Heart left ventricle (tissue), 16 donors: ENCODE data around the gene MTFMT. TPM values are rescaled to one million over a fixed set of nuclear protein-coding genes. Genes with fewer than 3 reads are reported as not detected.

Source experiments
- ATAC-seq, 4 donors: fragments of 200-7000 bp; cut with Tn5 transposase; one replicate each; pipeline ENCODE4 v1.9.1; 2020 to 2022; ENCODE audit warnings: moderate library complexity in 4 of 4, mild to moderate bottlenecking in 3 of 4, moderate number of reproducible peaks in 1 of 4
- DNase-seq, 5 donors: peaks; one replicate each; pipeline ENCODE4 v3.0.0-alpha.2; 2020
- H3K27ac ChIP-seq, 12 donors: fragments of 200-600 bp; sonication (generic) in 4 of 12; one replicate each; pipeline versions ENCODE4 v1.5.0 to v1.8.0; 2016 to 2022; ENCODE audit warnings: mild to moderate bottlenecking in 2 of 12
- H3K27me3 ChIP-seq, 9 donors: fragments of 200-600 bp; sonication (generic) in 2 of 9; one replicate each; pipeline versions ENCODE4 v1.5.1 to v1.8.0; 2016 to 2022; ENCODE audit warnings: mild to moderate bottlenecking in 3 of 9
- H3K36me3 ChIP-seq, 9 donors: fragments of 200-600 bp; sonication (generic) in 2 of 9; one replicate each; pipeline versions ENCODE4 v1.5.0 to v1.8.0; 2018 to 2022; ENCODE audit warnings: mild to moderate bottlenecking in 2 of 9
- H3K4me1 ChIP-seq, 12 donors: fragments of 200-600 bp; sonication (generic) in 4 of 12; one replicate each; pipeline versions ENCODE4 v1.5.0 to v1.8.0; 2016 to 2022; ENCODE audit warnings: mild to moderate bottlenecking in 3 of 12
- H3K4me3 ChIP-seq, 12 donors: fragments of 200-600 bp; sonication (generic) in 4 of 12; one replicate each; pipeline versions ENCODE4 v1.5.0 to v1.8.0; 2017 to 2022; ENCODE audit warnings: mild to moderate bottlenecking in 9 of 12, moderate library complexity in 4 of 12
- H3K9me3 ChIP-seq, 12 donors: fragments of 200-600 bp; sonication (generic) in 4 of 12; one replicate each; pipeline versions ENCODE4 v1.5.0 to v1.8.0; 2016 to 2022; ENCODE audit warnings: mild to moderate bottlenecking in 1 of 12
- CTCF ChIP-seq, 12 donors: fragments of 200-600 bp; sonication (generic) in 4 of 12; IDR thresholded peaks; one replicate each; pipeline versions ENCODE4 v1.5.0 to v1.8.0; 2018 to 2022; ENCODE audit warnings: antibody characterized with exemption in 12 of 12, mild to moderate bottlenecking in 5 of 12
- POLR2A ChIP-seq, 2 donors: fragments of 450-650 bp; IDR thresholded peaks; one replicate each; pipeline ENCODE4 v1.6.1; 2017; ENCODE audit warnings: antibody characterized with exemption in 2 of 2, mild to moderate bottlenecking in 2 of 2, moderate library complexity in 2 of 2
- WGBS, 4 donors: extraction: QIAGEN DNeasy Blood & Tissue Kit in 2 of 4; methylation state at CpG; one replicate each; pipeline versions ENCODE4 v1.1.5 to v1.1.7; 2013 to 2018; 5-methylcytosine and 5-hydroxymethylcytosine counted together
- intact Hi-C, 10 donors: fragments of 100-400 bp; cut with DNase I; formaldehyde crosslinking; loops; one replicate each; pipeline versions ENCODE4 v1.11.1 to v1.14.2; 2022
- polyA plus RNA-seq, 2 donors: library from polyadenylated mRNA; stranded (reverse); fragments of 200-250 nt; gene quantifications; one replicate each; pipeline ENCODE4 v1.2.3, GENCODE V29; 2013
- total RNA-seq, 9 donors: library from RNA; depleted of rRNA in 2 of 9; stranded (reverse); fragments of >200 nt in 2 of 9; fragmentation: NEBNext Ultra II Directional in 3 of 9; extraction: Animal tissue kit (Norgen Biotek cat#: 25700) in 3 of 9; gene quantifications; one replicate each; pipeline versions ENCODE4 v1.1.0 to v1.2.4, GENCODE V29; 2016 to 2023
- donor health status: ischemic (EF 13 %, LVEDD 7.1; RV severe dilation, severe dysfunction).
- donor health status: healthy with polysubstance abuse.
- donor health status: DM: no; HTN: yes; CAD: no.
- donor health status: DM: no; HTN: no; CAD: no.
- donor health status: ischemic (EF 25% LVEDD 6.9; RV normal size, moderate dysfunction).
- donor health status: ischemic (EF 25% LVEDD 5.7; RV mildly dilated, moderate dysfunction).
- donor health status: healthy.
- donor health status: DM: yes; HTN: yes; CAD: no.
- donor health status: ischemic (EF 35%, LVEDD 5.7; RV mildly dilated, moderate dysfunction).
- donor health status: nonischemic (EF 11% LVEDD 7.7; RV severe dilation, severe dysfunction).
- donor health status: DM: yes; HTN: yes; CAD: no.
- donor health status: PGD.
- donor health status: ischemic (EF 29% LVEDD 5.4; RV normal size, mild dysfunction).
- donor health status: nonischemic (EF 23%, LVEDD 6.1; RV moderate dilation, normal function).

The MTFMT gene
- total and polyA plus RNA-seq, 11 donors = 6.0 to 41.0 (median 19.4) TPM

GRCh38 chr15:65040461-65040860 lies 11.0 kb upstream of the MTFMT start:
- WGBS, 4 donors = 90 to 93% (median 92%) methylated on average over 6 of the region's 6 CpGs
- ATAC-seq = no peak
- peaks cover 0 to 14% (median 0%) of the 10 kb centered on the region in 12 donors for H3K4me1 ChIP-seq
- H3K27ac ChIP-seq = no peak overlapping the region
- no peak overlapping the region for H3K4me3 ChIP-seq
- DNase-seq = no peak
- no peak for TF ChIP-seq CTCF (IDR thresholded peaks at IDR 0.05)
- TF ChIP-seq POLR2A (IDR thresholded peaks at IDR 0.05) = no peak
- H3K27me3 ChIP-seq = no peaks in the 10 kb centered on the region
- intact Hi-C loops = loop anchor here in 1 of 10 donors (10.0 kb wide), 1 partner anchor 234 kb away; no protein-coding TSS in a partner anchor
- no peaks in the 10 kb centered on the region for H3K36me3 ChIP-seq
- no peaks in the 10 kb centered on the region for H3K9me3 ChIP-seq

- no peak overlapping the region for H3K27ac ChIP-seq
- WGBS, 4 donors = 69 to 77% (median 73%) methylated on average over 3 to 5 of the region's 5 CpGs
Observed at GRCh38 chr15:65038836-65039235, 9.4 kb upstream of the MTFMT start.

GRCh38 chr15:65038428-65038827 lies 9.0 kb upstream of the MTFMT start:
- Histone ChIP-seq H3K27ac (no peak overlapping the region), H3K36me3 (no peaks in the 10 kb centered on the region), H3K27me3 (no peaks in the 10 kb centered on the region), H3K4me3 (no peak overlapping the region), H3K9me3 (no peaks in the 10 kb centered on the region), H3K4me1 (peaks cover 0 to 14% (median 0%) of the 10 kb centered on the region in 12 donors)
- ATAC-seq = no peak
- no peak for DNase-seq
- no peak for TF ChIP-seq POLR2A (IDR thresholded peaks at IDR 0.05)
- no peak for TF ChIP-seq CTCF (IDR thresholded peaks at IDR 0.05)
- WGBS, 4 donors = 91 to 96% (median 94%) methylated on average over 3 of the region's 3 CpGs
- intact Hi-C loops = loop anchor here in 4 of 10 donors (10.0 kb wide), 3 partner anchors 46 to 256 kb away; partner anchors contain the start of gene RNU5A-1 (in 1 of the 4)

More at GRCh38 chr15:65038836-65039235, 9.4 kb upstream of the MTFMT start:
- intact Hi-C loops = loop anchor here in 4 of 10 donors (10.0 kb wide), 3 partner anchors 46 to 256 kb away; partner anchors contain the start of gene RNU5A-1 (in 1 of the 4)
- ATAC-seq = no peak
- Histone ChIP-seq H3K9me3 (no peaks in the 10 kb centered on the region), H3K36me3 (no peaks in the 10 kb centered on the region), H3K4me1 (peaks cover 0 to 10% (median 0%) of the 10 kb centered on the region in 12 donors), H3K4me3 (no peak overlapping the region), H3K27me3 (no peaks in the 10 kb centered on the region)
- TF ChIP-seq CTCF (IDR thresholded peaks at IDR 0.05) (no peak), POLR2A (IDR thresholded peaks at IDR 0.05) (no peak)
- DNase-seq = no peak

GRCh38 chr15:65037309-65037708 lies 7.9 kb upstream of the MTFMT start:
- DNase-seq (no peak), ATAC-seq (no peak)
- intact Hi-C loops = loop anchor here in 4 of 10 donors (10.0 kb wide), 3 partner anchors 47 to 257 kb away; partner anchors contain the start of gene RNU5A-1 (in 1 of the 4)
- Histone ChIP-seq H3K27ac (no peak overlapping the region), H3K36me3 (no peaks in the 10 kb centered on the region), H3K27me3 (peaks cover 0 to 5% (median 0%) of the 10 kb centered on the region in 9 donors), H3K4me3 (no peak overlapping the region), H3K4me1 (peaks cover 0 to 16% (median 0%) of the 10 kb centered on the region in 12 donors), H3K9me3 (no peaks in the 10 kb centered on the region)
- 92 to 98% (median 95%) methylated on average over 1 of the region's 1 CpG for WGBS, 4 donors
- TF ChIP-seq POLR2A (IDR thresholded peaks at IDR 0.05) (no peak), CTCF (IDR thresholded peaks at IDR 0.05) (no peak)
